Measurements from ENCODE around the gene ZRANB1. TPM values are rescaled to one million over a fixed set of nuclear protein-coding genes. Genes with fewer than 3 reads are reported as not detected.

Gene ZRANB1
- total and polyA plus RNA-seq, 8 donors = 7.0 to 63.7 (median 10.9) TPM

GRCh38 chr10:124998624-124999291, 56.8 kb downstream of the ZRANB1 start:
- intact Hi-C loops (cut with DNase I; ENCODE audit: low total_unique reads) = no loop called here
- no peak overlapping the region for H3K4me3 ChIP-seq
- H3K27me3 ChIP-seq = no peaks in the 10 kb centered on the region
- peak overlapping the region in 3 of 5 donors; percentile 42 to 72 (median 69) for H3K27ac ChIP-seq
- H3K9me3 ChIP-seq = no peaks in the 10 kb centered on the region
- WGBS, 5 donors = 76 to 88% (median 80%) methylated on average over 14 to 16 of the region's 16 CpGs
- H3K36me3 ChIP-seq = peaks cover 71 to 100% (median 98%) of the 10 kb centered on the region in 4 donors
- peak in 1 of 2 donors; percentile 17 for DNase-seq
- no peak for TF ChIP-seq POLR2A (IDR thresholded peaks at IDR 0.05)
- H3K4me1 ChIP-seq = peaks cover 29 to 54% (median 44%) of the 10 kb centered on the region in 4 donors

GRCh38 chr10:124999433-125000365, 57.8 kb downstream of the ZRANB1 start:
- Histone ChIP-seq H3K9me3 (no peaks in the 10 kb centered on the region), H3K36me3 (peaks cover 63 to 97% (median 96%) of the 10 kb centered on the region in 4 donors), H3K27me3 (no peaks in the 10 kb centered on the region), H3K4me1 (peaks cover 29 to 61% (median 48%) of the 10 kb centered on the region in 4 donors), H3K27ac (peak overlapping the region in 4 of 5 donors; percentile 18 to 72 (median 56)), H3K4me3 (no peak overlapping the region)
- intact Hi-C loops (cut with DNase I; ENCODE audit: low total_unique reads) = no loop called here
- DNase-seq = peak; percentile 25 to 77
- 66 to 79% (median 67%) methylated on average over 19 to 29 of the region's 29 CpGs for WGBS, 5 donors
- TF ChIP-seq CTCF (IDR thresholded peaks at IDR 0.05) (no peak), POLR2AphosphoS5 (IDR thresholded peaks at IDR 0.05) (peak in 1 of 3 donors; percentile 32)

GRCh38 chr10:125000366-125001312, 58.7 kb downstream of the ZRANB1 start:
- H3K27me3 ChIP-seq = no peaks in the 10 kb centered on the region
- H3K36me3 ChIP-seq = peaks cover 58 to 97% (median 96%) of the 10 kb centered on the region in 4 donors
- DNase-seq = peak; percentile 28 to 51
- intact Hi-C loops (cut with DNase I; ENCODE audit: low total_unique reads) = no loop called here
- H3K4me1 ChIP-seq = peaks cover 29 to 71% (median 53%) of the 10 kb centered on the region in 4 donors
- no peak overlapping the region for H3K4me3 ChIP-seq
- 48 to 61% (median 53%) methylated on average over 35 of the region's 35 CpGs for WGBS, 5 donors
- H3K27ac ChIP-seq = peak overlapping the region; percentile 11 to 72 (median 42)
- TF ChIP-seq POLR2A (IDR thresholded peaks at IDR 0.05) = no peak
- TF ChIP-seq EP300 (IDR thresholded peaks at IDR 0.05) = no peak
- TF ChIP-seq POLR2AphosphoS5 (IDR thresholded peaks at IDR 0.05) = no peak
- no peak for TF ChIP-seq CTCF (IDR thresholded peaks at IDR 0.05)
- H3K9me3 ChIP-seq = no peaks in the 10 kb centered on the region

GRCh38 chr10:125001313-125002046, 59.6 kb downstream of the ZRANB1 start:
- H3K4me1 ChIP-seq = peaks cover 32 to 79% (median 61%) of the 10 kb centered on the region in 4 donors
- H3K27me3 ChIP-seq = no peaks in the 10 kb centered on the region
- H3K36me3 ChIP-seq = peaks cover 53 to 97% (median 91%) of the 10 kb centered on the region in 4 donors
- H3K4me3 ChIP-seq = no peak overlapping the region
- intact Hi-C loops (cut with DNase I; ENCODE audit: low total_unique reads) = no loop called here
- H3K9me3 ChIP-seq = no peaks in the 10 kb centered on the region
- peak overlapping the region; percentile 4 to 72 (median 22) for H3K27ac ChIP-seq
- DNase-seq = peak; percentile 31 to 45
- TF ChIP-seq POLR2A (IDR thresholded peaks at IDR 0.05) (no peak), CTCF (IDR thresholded peaks at IDR 0.05) (no peak), POLR2AphosphoS5 (IDR thresholded peaks at IDR 0.05) (no peak), EP300 (IDR thresholded peaks at IDR 0.05) (no peak)
- WGBS, 5 donors = 61 to 74% (median 63%) methylated on average over 10 to 21 of the region's 21 CpGs
